Cortex of kidney (tissue), 1 donor: ENCODE results near the gene KCNMA1.

Experiments
- DNase-seq: peaks from one replicate; lab custom pipeline; 2025; lab: John Stamatoyannopoulos, UW

The KCNMA1 gene

GRCh38 chr10:77041636-77042258 lies 595.9 kb downstream of the KCNMA1 start:
- no peak for DNase-seq

- DNase-seq = no peak
Measured at GRCh38 chr10:77038407-77038806, 599.2 kb downstream of the KCNMA1 start.

- DNase-seq = no peak
Measured at GRCh38 chr10:77037735-77038403, 599.7 kb downstream of the KCNMA1 start.

- no peak for DNase-seq
Measured at GRCh38 chr10:77036993-77037734, 600.4 kb downstream of the KCNMA1 start.

GRCh38 chr10:77036276-77036675 lies 601.3 kb downstream of the KCNMA1 start:
- no peak for DNase-seq

GRCh38 chr10:77034795-77035194 lies 602.8 kb downstream of the KCNMA1 start:
- no peak for DNase-seq

GRCh38 chr10:77034240-77034639 lies 603.4 kb downstream of the KCNMA1 start:
- DNase-seq = no peak

GRCh38 chr10:77032188-77032570 lies 605.4 kb downstream of the KCNMA1 start:
- DNase-seq = no peak

GRCh38 chr10:77031531-77032187 lies 605.9 kb downstream of the KCNMA1 start:
- DNase-seq = no peak

- no peak for DNase-seq
Measured at GRCh38 chr10:77030974-77031373, 606.6 kb downstream of the KCNMA1 start.

GRCh38 chr10:77029777-77030717 lies 607.6 kb downstream of the KCNMA1 start:
- no peak for DNase-seq

- DNase-seq = no peak
Measured at GRCh38 chr10:77028042-77028441, 609.6 kb downstream of the KCNMA1 start.

GRCh38 chr10:77027576-77027975 lies 610.0 kb downstream of the KCNMA1 start:
- DNase-seq = no peak

GRCh38 chr10:77027141-77027540 lies 610.5 kb downstream of the KCNMA1 start:
- DNase-seq = no peak

- no peak for DNase-seq
Measured at GRCh38 chr10:77026148-77026547, 611.5 kb downstream of the KCNMA1 start.

GRCh38 chr10:77024461-77024860 lies 613.1 kb downstream of the KCNMA1 start:
- no peak for DNase-seq

GRCh38 chr10:77023396-77023795 lies 614.2 kb downstream of the KCNMA1 start:
- DNase-seq = no peak

- no peak for DNase-seq
Measured at GRCh38 chr10:77022671-77023070, 614.9 kb downstream of the KCNMA1 start.

GRCh38 chr10:77021966-77022490 lies 615.6 kb downstream of the KCNMA1 start:
- DNase-seq = no peak

GRCh38 chr10:77020426-77021040 lies 617.1 kb downstream of the KCNMA1 start:
- DNase-seq = no peak

GRCh38 chr10:77016855-77017254 lies 620.8 kb downstream of the KCNMA1 start:
- DNase-seq = no peak
